Karpas-422 (cell line): Measurements from ENCODE around the gene PLXNA4. TPM values are rescaled to one million over a fixed set of nuclear protein-coding genes. Genes with fewer than 3 reads are reported as not detected.

ENCODE experiments used
- DNase-seq: peaks from one replicate; pipeline ENCODE4 v3.0.0-alpha.2; 2015
- H2AFZ ChIP-seq: fragments of 200-600 bp; sonication (generic); 2 replicates; pipeline ENCODE4 v1.6.1; 2014; ENCODE audit warnings: antibody characterized with exemption, low read length, mixed read lengths
- H3K27ac ChIP-seq: fragments of 200-600 bp; sonication (generic); 2 replicates; pipeline ENCODE4 v1.5.1; 2014; ENCODE audit warnings: mild to moderate bottlenecking, low read length, moderate library complexity
- H3K27me3 ChIP-seq: fragments of 200-600 bp; sonication (generic); 2 replicates; pipeline ENCODE4 v1.6.1; 2014; ENCODE audit warnings: low read length, mixed read lengths
- H3K36me3 ChIP-seq: fragments of 200-600 bp; sonication (generic); 2 replicates; pipeline ENCODE4 v1.6.1; 2014; ENCODE audit warnings: low read length, mixed read lengths; ENCODE audit not compliant: insufficient read depth
- H3K4me1 ChIP-seq: fragments of 200-600 bp; sonication (generic); 2 replicates; pipeline ENCODE4 v1.6.1; 2014; ENCODE audit warnings: mild to moderate bottlenecking, low read length, mixed read lengths
- H3K4me2 ChIP-seq: fragments of 200-600 bp; sonication (generic); 2 replicates; pipeline ENCODE4 v1.6.1; 2014; ENCODE audit warnings: low read length, low read depth, mild to moderate bottlenecking; ENCODE audit not compliant: poor library complexity, severe bottlenecking
- H3K4me3 ChIP-seq: fragments of 200-600 bp; sonication (generic); 2 replicates; pipeline ENCODE4 v1.5.1; 2014; ENCODE audit warnings: mild to moderate bottlenecking, antibody characterized with exemption, low read length, mixed read lengths
- H3K79me2 ChIP-seq: fragments of 200-600 bp; sonication (generic); 2 replicates; pipeline ENCODE4 v1.6.1; 2014; ENCODE audit warnings: mild to moderate bottlenecking, low read length, mixed read lengths
- H3K9ac ChIP-seq: fragments of 200-600 bp; sonication (generic); 2 replicates; pipeline ENCODE4 v1.6.0; 2014; ENCODE audit warnings: low read length
- H3K9me2 ChIP-seq: fragments of 200-600 bp; sonication (generic), shearing (Covaris generic); replicated peaks from 2 replicates; pipeline ENCODE4 v1.6.0; 2014; ENCODE audit warnings: mild to moderate bottlenecking, low read length, moderate library complexity; ENCODE audit not compliant: insufficient read depth
- H3K9me3 ChIP-seq: fragments of 300-700, 200-600 bp; sonication (generic); 2 replicates; pipeline ENCODE4 v1.6.1; 2014; ENCODE audit warnings: low read length, mixed read lengths
- H4K20me1 ChIP-seq: fragments of 200-600 bp; sonication (generic); 2 replicates; pipeline ENCODE4 v1.6.1; 2014; ENCODE audit warnings: mild to moderate bottlenecking, antibody characterized with exemption, low read length, low read depth; ENCODE audit not compliant: insufficient read depth
- total RNA-seq: library from RNA; depleted of rRNA; stranded (reverse); fragments of >200 nt; shearing (Covaris generic); gene quantifications from 2 replicates; pipeline ENCODE4 v1.2.3, GENCODE V29; 2014; ENCODE audit warnings: low replicate concordance

The PLXNA4 gene
- total RNA-seq, 1 experiment from 2014 or later: 0.48 TPM

- no peaks in the 10 kb centered on the region for H4K20me1 ChIP-seq
- no peaks in the 10 kb centered on the region for H3K36me3 ChIP-seq
- H2AFZ ChIP-seq: no peak overlapping the region
- H3K27me3 ChIP-seq: no peaks in the 10 kb centered on the region
- DNase-seq: no peak
- H3K4me2 ChIP-seq: no peak overlapping the region
- no peak overlapping the region for H3K9ac ChIP-seq
- H3K79me2 ChIP-seq: no peaks in the 10 kb centered on the region
- no peaks in the 10 kb centered on the region for H3K4me1 ChIP-seq
- no peak overlapping the region for H3K27ac ChIP-seq
- H3K9me2 ChIP-seq: no peaks in the 10 kb centered on the region
- H3K4me3 ChIP-seq: no peak overlapping the region
- no peaks in the 10 kb centered on the region for H3K9me3 ChIP-seq
Measured at GRCh38 chr7:132076301-132077035, 499.8 kb downstream of the PLXNA4 start.

GRCh38 chr7:132075515-132075914, 500.8 kb downstream of the PLXNA4 start:
- DNase-seq: no peak
- Histone ChIP-seq H3K4me2 (no peak overlapping the region), H3K9me3 (no peaks in the 10 kb centered on the region), H2AFZ (no peak overlapping the region), H4K20me1 (no peaks in the 10 kb centered on the region), H3K4me1 (no peaks in the 10 kb centered on the region), H3K27me3 (no peaks in the 10 kb centered on the region), H3K4me3 (no peak overlapping the region), H3K9me2 (no peaks in the 10 kb centered on the region), H3K9ac (no peak overlapping the region), H3K36me3 (no peaks in the 10 kb centered on the region), H3K27ac (no peak overlapping the region), H3K79me2 (no peaks in the 10 kb centered on the region)

- H3K9me3 ChIP-seq: no peaks in the 10 kb centered on the region
- H3K9me2 ChIP-seq: no peaks in the 10 kb centered on the region
- no peaks in the 10 kb centered on the region for H4K20me1 ChIP-seq
- no peak overlapping the region for H3K4me2 ChIP-seq
- no peak overlapping the region for H3K4me3 ChIP-seq
- no peak overlapping the region for H2AFZ ChIP-seq
- H3K36me3 ChIP-seq: no peaks in the 10 kb centered on the region
- H3K27me3 ChIP-seq: no peaks in the 10 kb centered on the region
- H3K79me2 ChIP-seq: no peaks in the 10 kb centered on the region
- DNase-seq: no peak
- H3K27ac ChIP-seq: no peak overlapping the region
- no peak overlapping the region for H3K9ac ChIP-seq
- H3K4me1 ChIP-seq: no peaks in the 10 kb centered on the region
Measured at GRCh38 chr7:132073920-132074589, 502.2 kb downstream of the PLXNA4 start.
